MG63 (cell line): ENCODE measurements around the gene UBR7. TPM values are rescaled to one million over a fixed set of nuclear protein-coding genes. Genes with fewer than 3 reads are reported as not detected.
"Not testable (repeated sequence)": the region's sequence is repeated elsewhere in the genome, so short reads cannot be mapped to it uniquely, and the experiment has no call there.

Experiments
- DNase-seq: peaks from one replicate; pipeline ENCODE4 v3.0.0-alpha.2; 2020
- H3K27me3 ChIP-seq: fragments of 250-450 bp; sonication (Bioruptor Pico); 2 replicates; pipeline ENCODE4 v1.5.1; 2020; ENCODE audit warnings: mild to moderate bottlenecking, moderate library complexity
- H3K36me3 ChIP-seq: fragments of 250-450 bp; sonication (Bioruptor Pico); 2 replicates; pipeline ENCODE4 v1.5.1; 2020; ENCODE audit warnings: mild to moderate bottlenecking, moderate library complexity
- H3K4me3 ChIP-seq: fragments of 250-450 bp; sonication (Bioruptor Pico); 2 replicates; pipeline ENCODE4 v1.5.1; 2020; ENCODE audit warnings: mild to moderate bottlenecking, moderate library complexity
- H3K9me3 ChIP-seq: fragments of 250-450 bp; sonication (Bioruptor Pico); 2 replicates; pipeline ENCODE4 v1.5.1; 2020; ENCODE audit warnings: mild to moderate bottlenecking, moderate library complexity
- total RNA-seq: library from RNA; depleted of rRNA; stranded (reverse); fragments of >200 nt; shearing (Covaris generic); gene quantifications from 2 replicates; pipeline ENCODE4 v1.2.3, GENCODE V29; 2014; ENCODE audit warnings: low replicate concordance; rRNA removed

The UBR7 gene
- 18.5 and 25.0 TPM in 2 replicates for total RNA-seq

DNA sequence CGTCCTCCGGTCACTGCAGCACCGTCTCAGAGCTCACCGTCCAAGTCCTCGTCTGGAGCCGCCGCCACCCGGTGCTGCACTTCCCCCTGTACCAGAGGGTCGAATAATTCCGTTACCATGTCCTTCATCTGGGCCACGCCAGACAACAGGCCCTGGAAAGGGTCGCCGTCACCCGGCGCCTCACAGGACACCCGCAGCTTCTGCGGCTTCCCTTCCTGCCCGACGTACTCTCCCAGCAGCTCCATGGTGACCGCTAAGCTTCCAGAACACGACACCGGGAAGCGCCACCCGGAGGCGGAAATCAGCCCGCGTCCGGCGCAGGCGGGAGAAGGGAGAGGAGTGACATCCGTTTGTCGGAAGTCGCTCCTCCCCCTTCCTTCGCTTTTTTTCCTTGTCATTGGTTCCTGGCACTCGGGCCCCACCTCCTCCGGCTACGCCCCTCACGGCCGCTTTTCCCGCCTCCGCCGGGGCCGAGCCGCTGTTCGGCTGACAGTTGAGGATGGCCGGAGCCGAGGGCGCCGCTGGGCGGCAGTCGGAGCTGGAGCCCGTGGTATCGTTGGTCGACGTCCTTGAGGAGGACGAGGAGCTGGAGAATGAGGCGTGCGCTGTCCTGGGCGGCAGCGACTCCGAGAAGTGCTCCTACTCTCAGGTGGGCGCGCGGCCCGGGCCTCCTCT is at the start of gene UBR7, which contains the start of gene GON7:
Gene UBR7 (plus strand): TSS at position 464 of the 675 bp plus-strand sequence. CDS start 36 bp downstream, at position 500.
Gene GON7 (minus strand): TSS at position 273 of the 675 bp plus-strand sequence. CDS start 28 bp downstream, at position 245.
- H3K9me3 ChIP-seq, result no peaks in the 10 kb centered on the region
- no peaks in the 10 kb centered on the region for H3K27me3 ChIP-seq
- DNase-seq, result peak; percentile 93
- H3K36me3 ChIP-seq, result peaks cover 9% of the 10 kb centered on the region; the same call in 1 of the 2 replicates
- H3K4me3 ChIP-seq, result peak within 1 kb of the TSS; percentile 64

GRCh38 chr14:93158349-93158748 is 48.7 kb upstream of the UBR7 start:
- H3K36me3 ChIP-seq, H3K4me3 ChIP-seq, H3K9me3 ChIP-seq, H3K27me3 ChIP-seq, DNase-seq: not testable (repeated sequence)

DNA sequence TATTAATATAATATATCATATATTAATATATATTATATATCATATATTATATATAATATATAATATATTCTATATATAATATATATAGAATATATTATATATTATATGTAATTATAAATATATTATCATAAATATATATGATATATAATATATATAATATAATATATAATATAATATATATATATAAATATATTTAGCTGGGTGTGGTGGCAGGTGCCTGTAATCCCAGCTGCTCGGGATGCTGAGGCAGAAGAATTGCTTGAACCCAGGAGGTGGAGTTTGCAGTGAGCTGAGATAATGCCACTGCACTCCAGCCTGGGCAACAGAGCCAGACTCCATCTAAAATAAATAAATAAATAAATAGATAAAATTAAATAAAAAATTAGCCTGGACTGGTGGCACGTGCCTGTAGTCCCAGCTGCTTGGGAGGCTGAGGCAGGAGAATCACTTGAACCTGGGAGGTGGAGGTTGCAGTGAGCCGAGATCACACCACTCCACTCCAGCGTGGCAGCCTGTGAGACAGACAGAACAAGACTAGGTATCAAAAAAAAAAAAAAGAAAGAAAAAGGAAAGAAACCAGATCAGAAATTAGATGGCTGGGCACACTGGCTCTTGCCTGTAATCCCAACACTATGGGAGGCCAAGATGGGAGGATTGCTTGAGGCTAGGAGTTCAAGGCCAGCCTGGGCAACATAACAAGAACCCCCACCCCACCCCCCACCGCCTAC is 47.3 kb upstream of the UBR7 start:
- H3K36me3 ChIP-seq, H3K9me3 ChIP-seq, H3K4me3 ChIP-seq, H3K27me3 ChIP-seq, DNase-seq: not testable (repeated sequence)

DNA sequence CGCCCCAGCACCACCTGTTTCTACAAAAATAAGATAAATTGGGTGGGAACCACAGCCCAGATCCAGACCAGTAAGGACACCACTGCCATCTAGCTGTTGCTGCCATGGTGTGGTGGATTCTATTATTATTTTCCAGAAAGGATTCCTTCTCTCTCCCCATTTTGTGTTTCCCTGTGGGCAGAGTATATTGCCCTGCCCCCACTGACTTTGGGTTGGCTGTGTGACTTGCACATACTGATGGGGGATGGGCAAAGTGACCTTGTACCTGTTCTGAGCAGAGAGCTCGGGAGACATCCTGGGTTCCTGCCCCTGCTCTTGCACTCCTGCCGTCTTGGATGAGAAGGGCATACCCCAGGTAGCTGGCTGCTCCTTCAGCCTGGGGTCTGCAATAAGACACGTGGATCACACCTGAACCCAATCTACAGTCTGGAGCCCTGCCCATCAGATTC is 46.7 kb upstream of the UBR7 start:
- Histone ChIP-seq H3K36me3 (no peaks in the 10 kb centered on the region), H3K27me3 (no peaks in the 10 kb centered on the region), H3K9me3 (no peaks in the 10 kb centered on the region), H3K4me3 (no peak overlapping the region)
- DNase-seq, result no peak

- H3K27me3 ChIP-seq, result no peaks in the 10 kb centered on the region
Measured at GRCh38 chr14:93161411-93161940, 45.6 kb upstream of the UBR7 start.

GRCh38 chr14:93163564-93163963 is 43.5 kb upstream of the UBR7 start:
- Histone ChIP-seq H3K36me3 (no peaks in the 10 kb centered on the region), H3K27me3 (no peaks in the 10 kb centered on the region), H3K4me3 (no peak overlapping the region), H3K9me3 (no peaks in the 10 kb centered on the region)
- DNase-seq, result no peak

More at GRCh38 chr14:93161411-93161940, 45.6 kb upstream of the UBR7 start:
- Histone ChIP-seq H3K9me3 (no peaks in the 10 kb centered on the region), H3K4me3 (no peak overlapping the region), H3K36me3 (no peaks in the 10 kb centered on the region)
- DNase-seq, result no peak

DNA sequence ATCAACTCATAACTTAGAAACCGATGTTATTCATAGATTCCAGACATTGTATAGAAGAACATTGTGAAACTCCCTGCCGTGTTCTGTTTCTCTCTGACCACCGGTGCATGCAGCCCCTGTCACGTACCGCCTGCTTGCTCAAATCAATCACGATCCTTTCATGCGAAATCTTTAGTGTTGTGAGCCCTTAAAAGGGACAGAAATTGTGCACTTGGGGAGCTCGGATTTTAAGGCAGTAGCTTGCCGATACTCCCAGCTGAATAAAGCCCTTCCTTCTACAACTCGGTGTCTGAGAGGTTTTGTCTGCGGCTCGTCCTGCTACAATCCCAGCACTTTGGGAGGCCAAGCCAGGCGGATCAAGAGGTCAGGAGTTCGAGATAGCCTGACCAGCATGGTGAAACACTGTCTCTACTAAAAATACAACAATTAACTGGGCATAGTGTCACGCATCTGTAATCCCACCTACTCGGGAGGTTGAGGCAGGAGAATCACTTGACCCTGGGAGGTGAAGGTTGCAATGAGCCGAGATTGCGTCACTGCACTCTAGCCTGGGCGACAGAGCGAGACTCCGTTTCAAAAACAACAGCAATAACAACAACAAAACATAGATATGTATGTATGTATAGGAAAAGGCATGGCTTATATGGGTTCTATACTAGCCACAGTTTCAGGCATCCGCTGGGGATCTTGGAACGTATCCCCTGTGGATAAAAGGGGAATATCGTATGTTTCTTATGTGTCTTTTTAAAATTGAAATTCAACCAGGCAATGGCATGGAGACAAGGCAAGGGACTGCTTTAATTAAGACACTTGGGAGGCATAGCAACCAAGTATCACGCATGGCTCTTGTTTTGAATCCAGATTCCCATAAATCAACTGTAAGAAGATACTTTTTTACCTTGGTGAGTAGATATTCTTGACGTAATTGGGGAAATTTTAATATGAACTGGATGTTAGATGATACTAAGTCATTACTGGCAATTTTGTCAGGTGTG is 41.5 kb upstream of the UBR7 start:
- not testable (repeated sequence) for H3K27me3 ChIP-seq, H3K36me3 ChIP-seq, H3K9me3 ChIP-seq, DNase-seq, H3K4me3 ChIP-seq

- not testable (repeated sequence) for H3K9me3 ChIP-seq, H3K4me3 ChIP-seq, H3K36me3 ChIP-seq, H3K27me3 ChIP-seq, DNase-seq
Measured at GRCh38 chr14:93168610-93169009, 38.4 kb upstream of the UBR7 start.

DNA sequence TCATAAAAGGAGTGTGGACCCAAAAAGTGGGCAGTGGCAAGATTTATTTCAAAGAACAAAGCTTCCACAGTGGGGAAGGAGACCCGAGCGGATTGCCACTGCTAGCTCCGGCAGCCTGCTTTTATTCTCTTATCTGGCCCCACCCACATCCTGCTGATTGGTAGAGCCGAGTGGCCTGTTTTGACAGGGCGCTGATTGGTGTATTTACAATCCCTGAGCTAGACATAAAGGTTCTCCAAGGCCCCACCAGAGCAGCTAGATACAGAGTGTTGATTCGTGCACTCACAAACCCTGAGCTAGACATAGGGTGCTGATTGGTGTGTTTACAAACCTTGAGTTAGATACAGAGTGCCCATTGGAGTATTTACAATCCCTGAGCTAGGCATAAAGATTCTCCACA is 37.4 kb upstream of the UBR7 start:
- not testable (repeated sequence) for H3K4me3 ChIP-seq, DNase-seq, H3K27me3 ChIP-seq, H3K9me3 ChIP-seq, H3K36me3 ChIP-seq

DNA sequence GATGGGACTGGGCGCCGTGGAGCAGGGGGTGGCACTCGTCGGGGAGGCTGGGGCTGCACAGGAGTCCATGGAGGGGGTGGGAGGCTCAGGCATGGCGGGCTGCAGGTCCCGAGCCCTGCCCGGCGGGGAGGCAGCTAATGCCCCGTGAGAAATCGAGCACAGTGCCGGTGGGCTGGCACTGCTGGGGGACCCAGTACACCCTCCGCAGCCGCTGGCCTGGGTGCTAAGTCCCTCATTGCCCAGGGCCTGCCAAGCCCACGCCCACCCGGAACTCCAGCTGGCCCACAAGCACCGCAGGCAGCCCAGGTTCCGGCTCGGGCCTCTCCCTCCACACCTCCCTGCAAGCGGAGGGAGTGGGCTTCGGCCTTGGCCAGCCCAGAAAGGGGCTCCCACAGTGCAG is 36.9 kb upstream of the UBR7 start:
- not testable (repeated sequence) for H3K36me3 ChIP-seq, H3K27me3 ChIP-seq, DNase-seq, H3K4me3 ChIP-seq, H3K9me3 ChIP-seq

DNA sequence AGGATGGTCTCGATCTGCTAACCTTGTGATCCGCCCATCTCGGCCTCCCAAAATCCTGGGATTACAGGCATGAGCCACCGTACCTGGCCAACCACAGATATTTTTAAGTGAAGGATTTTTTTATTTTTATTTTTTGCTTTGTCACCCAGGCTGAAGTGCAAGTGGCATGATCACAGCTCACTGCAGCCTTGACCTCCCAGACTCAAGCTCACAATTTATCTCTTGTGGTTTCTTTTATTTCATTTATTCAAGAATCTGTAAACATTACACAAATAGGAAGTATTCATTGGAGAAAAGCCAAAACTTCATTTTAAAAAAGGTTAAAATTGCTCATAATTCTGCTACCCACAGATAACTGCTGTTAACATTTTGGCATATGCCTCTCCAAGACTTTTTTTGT is 35.7 kb upstream of the UBR7 start:
- no peak for DNase-seq
- H3K4me3 ChIP-seq, result no peak overlapping the region
- no peaks in the 10 kb centered on the region for H3K36me3 ChIP-seq
- H3K27me3 ChIP-seq, result no peaks in the 10 kb centered on the region
- H3K9me3 ChIP-seq, result no peaks in the 10 kb centered on the region

- Histone ChIP-seq H3K9me3 (no peaks in the 10 kb centered on the region), H3K4me3 (no peak overlapping the region), H3K36me3 (no peaks in the 10 kb centered on the region), H3K27me3 (no peaks in the 10 kb centered on the region)
- no peak for DNase-seq
Measured at GRCh38 chr14:93173943-93174395, 33.1 kb upstream of the UBR7 start.

GRCh38 chr14:93174731-93175130 is 32.3 kb upstream of the UBR7 start:
- not testable (repeated sequence) for H3K4me3 ChIP-seq, DNase-seq, H3K36me3 ChIP-seq, H3K9me3 ChIP-seq, H3K27me3 ChIP-seq

DNA sequence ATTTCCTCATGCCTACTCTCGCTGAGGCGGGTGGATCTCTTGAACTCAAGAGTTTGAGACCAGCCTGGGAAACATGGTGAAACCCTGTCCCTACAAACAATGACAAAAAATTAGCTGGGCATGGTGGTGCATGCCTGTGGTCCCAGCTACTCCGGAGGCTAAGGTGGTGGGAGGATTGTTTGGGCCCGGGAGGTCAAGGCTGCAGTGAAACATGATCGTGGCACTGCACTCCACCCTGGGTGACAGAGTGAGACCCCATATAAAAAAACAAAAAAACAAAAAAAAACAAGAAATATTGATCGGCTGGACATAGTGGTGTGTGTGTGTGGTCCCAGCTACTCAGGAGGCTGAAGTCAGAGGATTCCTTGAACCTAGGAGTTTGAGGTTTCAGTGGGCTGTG is 31.6 kb upstream of the UBR7 start:
- Histone ChIP-seq H3K9me3 (no peaks in the 10 kb centered on the region), H3K4me3 (no peak overlapping the region), H3K36me3 (no peaks in the 10 kb centered on the region), H3K27me3 (no peaks in the 10 kb centered on the region)
- no peak for DNase-seq

DNA sequence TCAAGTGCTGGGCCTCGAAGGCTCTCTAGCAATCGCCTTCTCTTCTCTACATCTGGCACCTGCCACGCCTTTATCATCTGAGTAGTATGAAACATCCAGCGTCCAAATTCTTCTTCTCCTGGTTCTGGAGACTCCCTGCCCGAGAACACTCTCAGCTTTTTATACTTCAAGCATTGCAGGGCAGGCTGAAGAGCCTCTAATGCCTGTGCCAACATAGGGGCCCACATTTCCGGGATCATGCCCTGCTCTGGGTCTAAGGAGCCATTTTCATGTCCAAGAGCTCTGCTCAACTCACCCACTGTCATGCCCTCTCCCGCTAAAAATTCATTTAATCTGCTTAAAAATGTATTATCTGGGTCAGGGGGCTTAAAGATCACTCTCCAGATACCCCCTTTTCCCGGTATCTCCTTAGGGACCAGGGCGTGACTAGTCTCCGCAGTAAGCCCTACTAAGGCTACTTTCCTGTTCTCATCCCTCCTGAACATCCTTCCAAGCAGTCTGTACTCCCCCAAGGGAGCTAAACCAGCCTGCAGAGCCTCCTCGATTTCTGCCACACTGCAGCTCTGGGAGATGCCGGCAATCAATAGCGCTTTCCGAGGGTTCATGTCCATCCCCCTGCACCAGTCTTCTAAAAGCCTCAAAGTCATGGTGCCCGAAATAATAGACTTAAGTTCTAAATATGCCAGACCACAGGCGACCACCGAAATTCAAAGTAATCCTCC is 23.3 kb upstream of the UBR7 start:
- Histone ChIP-seq H3K9me3 (no peaks in the 10 kb centered on the region), H3K27me3 (no peaks in the 10 kb centered on the region), H3K36me3 (peaks cover 8% of the 10 kb centered on the region), H3K4me3 (peak overlapping the region; percentile 88)
- DNase-seq, result no peak
